Non-pigmented ciliary epithelial cell (primary cell): Measurements from ENCODE around the gene HS3ST6.
"Not testable (repeated sequence)": the region's sequence is repeated elsewhere in the genome, so short reads cannot be mapped to it uniquely, and the experiment has no call there.

Experiments used
- DNase-seq: peaks from one replicate; pipeline ENCODE4 v3.0.0-alpha.2; 2010; ENCODE audit warnings: low read depth

HS3ST6 gene

GRCh38 chr16:1946495-1947368 lies 28.5 kb upstream of the HS3ST6 start:
- DNase-seq: no peak

GRCh38 chr16:1945559-1946391 lies 27.6 kb upstream of the HS3ST6 start:
- DNase-seq: no peak

- DNase-seq: no peak
Measured at GRCh38 chr16:1944612-1945199, 26.5 kb upstream of the HS3ST6 start.

- peak; percentile 88 for DNase-seq
Measured at GRCh38 chr16:1942810-1943726, 24.9 kb upstream of the HS3ST6 start, which contains the start of gene MSRB1. MSRB1 (minus strand) TSS chr16:1943199; CDS start chr16:1943156, 43 bp downstream.

GRCh38 chr16:1942047-1942809 lies 24.0 kb upstream of the HS3ST6 start:
- DNase-seq: no peak

GRCh38 chr16:1941162-1942046 lies 23.2 kb upstream of the HS3ST6 start:
- no peak for DNase-seq

GRCh38 chr16:1940273-1941161 lies 22.3 kb upstream of the HS3ST6 start:
- no peak for DNase-seq

- DNase-seq: not testable (repeated sequence)
Measured at GRCh38 chr16:1939833-1940232, 21.6 kb upstream of the HS3ST6 start.

GRCh38 chr16:1938910-1939309 lies 20.7 kb upstream of the HS3ST6 start:
- no peak for DNase-seq

- no peak for DNase-seq
Measured at GRCh38 chr16:1938316-1938715, 20.1 kb upstream of the HS3ST6 start.

GRCh38 chr16:1936945-1937479 lies 18.8 kb upstream of the HS3ST6 start:
- DNase-seq: no peak

GRCh38 chr16:1933097-1933661 lies 15.0 kb upstream of the HS3ST6 start:
- no peak for DNase-seq

GRCh38 chr16:1932050-1933028 lies 14.1 kb upstream of the HS3ST6 start:
- DNase-seq: no peak

- no peak for DNase-seq
Measured at GRCh38 chr16:1930338-1930720, 12.1 kb upstream of the HS3ST6 start.

GRCh38 chr16:1929578-1930337 lies 11.5 kb upstream of the HS3ST6 start:
- DNase-seq: no peak

GRCh38 chr16:1929105-1929504 lies 10.9 kb upstream of the HS3ST6 start:
- no peak for DNase-seq
